ENCODE data around the gene DYNC2I2.

- TF ChIP-seq EZH2 (IDR thresholded peaks at IDR 0.05; ENCODE audit: low read depth, unreplicated experiment) (no peak), REST (IDR thresholded peaks at IDR 0.05; ENCODE audit: unreplicated experiment) (no peak), CREB1 (CRISPR knock-in tag; IDR thresholded peaks at IDR 0.05; ENCODE audit: low read depth) (no peak), EZH2phosphoT487 (IDR thresholded peaks at IDR 0.05; ENCODE audit: unreplicated experiment) (no peak), POLR2AphosphoS5 (IDR thresholded peaks at IDR 0.05; ENCODE audit: low read depth) (no peak), ZNF114 (CRISPR knock-in tag; IDR thresholded peaks at IDR 0.05) (no peak), STAT1 (IDR thresholded peaks at IDR 0.05; ENCODE audit: unreplicated experiment) (no peak), NANOG (IDR thresholded peaks at IDR 0.05; ENCODE audit: borderline replicate concordance) (no peak)
- TF ChIP-seq, protein P1, sequence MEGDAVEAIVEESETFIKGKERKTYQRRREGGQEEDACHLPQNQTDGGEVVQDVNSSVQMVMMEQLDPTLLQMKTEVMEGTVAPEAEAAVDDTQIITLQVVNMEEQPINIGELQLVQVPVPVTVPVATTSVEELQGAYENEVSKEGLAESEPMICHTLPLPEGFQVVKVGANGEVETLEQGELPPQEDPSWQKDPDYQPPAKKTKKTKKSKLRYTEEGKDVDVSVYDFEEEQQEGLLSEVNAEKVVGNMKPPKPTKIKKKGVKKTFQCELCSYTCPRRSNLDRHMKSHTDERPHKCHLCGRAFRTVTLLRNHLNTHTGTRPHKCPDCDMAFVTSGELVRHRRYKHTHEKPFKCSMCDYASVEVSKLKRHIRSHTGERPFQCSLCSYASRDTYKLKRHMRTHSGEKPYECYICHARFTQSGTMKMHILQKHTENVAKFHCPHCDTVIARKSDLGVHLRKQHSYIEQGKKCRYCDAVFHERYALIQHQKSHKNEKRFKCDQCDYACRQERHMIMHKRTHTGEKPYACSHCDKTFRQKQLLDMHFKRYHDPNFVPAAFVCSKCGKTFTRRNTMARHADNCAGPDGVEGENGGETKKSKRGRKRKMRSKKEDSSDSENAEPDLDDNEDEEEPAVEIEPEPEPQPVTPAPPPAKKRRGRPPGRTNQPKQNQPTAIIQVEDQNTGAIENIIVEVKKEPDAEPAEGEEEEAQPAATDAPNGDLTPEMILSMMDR (conservative IDR thresholded peaks at IDR 0.05; ENCODE audit: low read depth in 2 of 2), result no peak
- TF ChIP-seq, protein P2, sequence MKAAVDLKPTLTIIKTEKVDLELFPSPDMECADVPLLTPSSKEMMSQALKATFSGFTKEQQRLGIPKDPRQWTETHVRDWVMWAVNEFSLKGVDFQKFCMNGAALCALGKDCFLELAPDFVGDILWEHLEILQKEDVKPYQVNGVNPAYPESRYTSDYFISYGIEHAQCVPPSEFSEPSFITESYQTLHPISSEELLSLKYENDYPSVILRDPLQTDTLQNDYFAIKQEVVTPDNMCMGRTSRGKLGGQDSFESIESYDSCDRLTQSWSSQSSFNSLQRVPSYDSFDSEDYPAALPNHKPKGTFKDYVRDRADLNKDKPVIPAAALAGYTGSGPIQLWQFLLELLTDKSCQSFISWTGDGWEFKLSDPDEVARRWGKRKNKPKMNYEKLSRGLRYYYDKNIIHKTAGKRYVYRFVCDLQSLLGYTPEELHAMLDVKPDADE (IDR thresholded peaks at IDR 0.05), result no peak
Measured at GRCh38 chr9:128614728-128615127, 41.9 kb downstream of the DYNC2I2 start.
